HG03108 (cell line): Measurements from ENCODE around the gene TRIM24.

Experiments used
- ATAC-seq: cut with Tn5 transposase; IDR thresholded peaks from one replicate; pipeline ENCODE4 v1.9.1; 2021; ENCODE audit warnings: moderate library complexity; ENCODE audit not compliant: unreplicated experiment

The TRIM24 gene

GRCh38 chr7:138613630-138614029 lies 153.6 kb downstream of the TRIM24 start:
- no peak for ATAC-seq

DNA sequence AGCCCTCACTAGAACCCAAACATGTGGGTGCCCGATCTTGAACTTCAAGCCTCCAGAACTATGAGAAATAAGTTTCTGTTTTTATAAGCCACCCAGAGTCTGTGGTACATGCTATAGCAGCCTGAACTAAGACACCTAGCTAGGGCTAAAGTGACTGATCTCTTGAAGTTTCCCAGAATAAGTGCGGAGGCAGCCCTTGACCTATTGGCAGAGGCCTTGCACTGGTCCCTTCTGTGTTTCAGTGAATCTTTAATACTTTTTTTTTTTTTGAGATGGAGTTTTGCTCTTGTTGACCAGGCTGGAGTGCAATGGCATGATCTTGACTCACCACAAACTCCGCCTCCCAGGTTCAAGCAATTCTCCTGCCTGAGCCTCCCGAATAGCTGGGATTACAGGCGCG lies 156.0 kb downstream of the TRIM24 start:
- no peak for ATAC-seq

DNA sequence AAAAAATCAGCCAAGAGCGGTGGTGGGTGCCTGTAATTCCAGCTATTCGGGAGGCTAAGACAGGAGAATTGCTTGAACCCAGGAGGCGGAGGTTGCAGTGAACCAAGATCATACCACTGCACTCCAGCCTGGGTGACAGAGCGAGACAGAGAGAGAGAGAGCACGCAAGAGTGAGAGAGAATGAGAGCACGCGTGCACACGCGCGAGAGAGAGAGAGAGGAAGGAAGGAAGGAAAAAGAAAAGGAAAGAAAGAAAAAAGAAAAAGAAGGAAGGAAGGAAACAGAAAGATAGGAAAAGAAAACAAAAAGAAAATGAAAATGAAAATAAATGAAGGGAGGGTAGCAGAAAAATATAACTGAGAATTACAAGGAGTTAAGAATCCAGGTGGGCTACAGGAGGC lies 158.4 kb downstream of the TRIM24 start:
- no peak for ATAC-seq

DNA sequence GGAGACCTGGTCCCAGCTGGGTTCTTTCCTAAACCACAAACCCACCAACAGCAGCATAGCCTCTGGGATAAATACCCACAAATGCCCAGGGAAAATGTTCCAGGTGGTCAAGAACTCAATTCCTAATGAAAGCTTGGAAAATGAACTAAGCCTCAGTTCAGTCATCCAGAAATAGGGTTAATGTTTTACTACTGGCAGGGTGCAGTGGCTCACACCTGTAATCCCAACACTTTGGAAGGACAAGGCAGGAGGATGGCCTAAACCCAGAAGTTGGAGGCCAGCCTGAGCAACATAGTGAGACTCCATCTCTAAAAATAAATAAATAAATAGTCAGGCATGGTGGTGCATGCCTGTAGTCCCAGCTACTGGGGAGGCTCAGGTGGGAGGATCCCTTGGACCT lies 158.9 kb downstream of the TRIM24 start:
- ATAC-seq = no peak

- ATAC-seq = no peak
These were observed 162.8 kb downstream of the TRIM24 start for GRCh38 chr7:138622841-138623240.

GRCh38 chr7:138625084-138625848 lies 165.2 kb downstream of the TRIM24 start:
- no peak for ATAC-seq

GRCh38 chr7:138625849-138626230 lies 165.8 kb downstream of the TRIM24 start:
- ATAC-seq = no peak

DNA sequence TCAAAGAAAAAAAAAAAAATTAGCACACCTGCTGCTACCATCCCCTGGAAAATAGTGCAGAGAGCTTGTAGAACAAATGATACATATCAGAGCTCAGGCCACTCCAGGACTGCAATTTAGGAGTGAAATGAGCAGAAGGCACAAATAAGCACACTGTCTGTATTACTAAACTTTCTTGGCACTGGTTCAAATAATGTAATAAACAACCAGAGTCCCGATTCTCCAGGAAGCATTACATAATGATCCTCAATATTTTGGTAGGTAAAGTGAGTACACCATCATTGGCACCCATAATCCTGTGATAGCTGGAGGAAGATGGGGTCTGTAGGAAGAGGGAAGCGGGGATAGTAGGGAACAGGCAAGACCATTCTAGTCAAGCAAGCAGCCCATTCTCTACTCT lies 166.8 kb downstream of the TRIM24 start:
- ATAC-seq = no peak

DNA sequence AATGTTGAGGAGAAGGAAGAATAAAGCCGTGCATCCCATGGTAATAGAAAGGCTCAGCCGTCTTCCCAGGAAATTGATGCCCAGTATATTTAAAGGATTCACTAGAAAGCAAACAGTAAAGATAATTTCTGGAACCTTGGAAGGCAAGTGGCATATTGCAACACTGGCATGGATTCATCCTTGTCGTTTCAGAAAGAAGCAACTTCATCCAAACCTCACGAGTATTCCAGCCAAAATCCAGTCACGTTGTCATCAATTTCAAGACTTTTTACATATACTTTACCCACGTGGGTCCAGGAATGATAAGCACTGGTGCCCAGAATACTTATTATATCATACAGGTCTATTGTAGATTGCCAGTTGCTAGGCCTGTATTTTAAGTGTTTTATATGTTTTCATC lies 167.3 kb downstream of the TRIM24 start:
- ATAC-seq = no peak

GRCh38 chr7:138630059-138630610 lies 170.1 kb downstream of the TRIM24 start:
- ATAC-seq = no peak

DNA sequence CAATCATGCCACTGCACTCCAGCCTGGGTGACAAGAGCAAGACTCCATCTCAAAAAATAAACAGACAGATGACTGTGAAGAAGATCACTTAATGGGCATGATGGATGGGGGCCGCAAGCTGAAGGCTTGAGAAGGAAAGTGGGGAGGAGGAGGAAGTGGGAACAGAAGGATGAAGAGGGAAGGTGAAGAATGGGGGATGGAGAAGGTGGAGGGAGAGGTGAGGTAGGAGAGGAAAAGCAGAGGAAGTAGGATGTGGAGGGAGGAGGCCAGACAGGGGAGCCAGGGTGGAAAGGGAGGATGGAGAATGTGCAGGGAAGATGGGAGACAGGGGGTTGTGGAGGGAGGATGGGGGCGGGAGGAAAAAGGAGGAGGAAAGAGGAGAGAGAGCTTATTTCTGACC lies 172.3 kb downstream of the TRIM24 start:
- no peak for ATAC-seq

GRCh38 chr7:138632826-138633602 lies 173.0 kb downstream of the TRIM24 start:
- ATAC-seq = no peak
